Mucosa of gallbladder (tissue), 1 donor: Measurements from ENCODE around the gene FN3K. TPM values are rescaled to one million over a fixed set of nuclear protein-coding genes. Genes with fewer than 3 reads are reported as not detected.

ENCODE experiments used
- DNase-seq: peaks from one replicate; pipeline ENCODE4 v3.0.0-alpha.2; 2020; ENCODE audit warnings: low spot score
- total RNA-seq: library from RNA; stranded (reverse); gene quantifications from one replicate; pipeline ENCODE4 v1.2.1, GENCODE V29; 2021
- donor health status: DM: no; HTN: no; CAD: no.

Gene FN3K
- total RNA-seq, 1 donor from 2014 or later, result 46.8 TPM

- DNase-seq, result no peak
These were observed 60.2 kb downstream of the FN3K start for GRCh38 chr17:82795615-82796014.

GRCh38 chr17:82797061-82797460 is 61.6 kb downstream of the FN3K start:
- DNase-seq, result no peak

- no peak for DNase-seq
These were observed 63.3 kb downstream of the FN3K start for GRCh38 chr17:82798752-82799151.

GRCh38 chr17:82799591-82799990 is 64.2 kb downstream of the FN3K start:
- DNase-seq, result no peak

Other genes starting within 250 kb of the FN3K start
- gene FOXK2, start 215.9 kb upstream of the FN3K start, total RNA-seq, result 51.0 TPM
- gene WDR45B, start 87.2 kb upstream of the FN3K start, total RNA-seq, result 86.6 TPM
- 27.6 TPM for gene RAB40B, start 36.9 kb upstream of the FN3K start, total RNA-seq
- gene FN3KRP, start 18.9 kb upstream of the FN3K start, total RNA-seq, result 38.5 TPM
- gene TBCD, start 16.4 kb downstream of the FN3K start, total RNA-seq, result 96.5 TPM
- gene ZNF750, start 104.4 kb downstream of the FN3K start, total RNA-seq, result not detected